Left kidney (tissue), 2 donors: ENCODE results near the gene LSM3. TPM values are rescaled to one million over a fixed set of nuclear protein-coding genes. Genes with fewer than 3 reads are reported as not detected.
A peak's percentile ranks its signal among the peaks of the same experiment; 100 is the strongest.

ENCODE experiments used
- DNase-seq: peaks from one replicate; pipeline ENCODE4 v3.0.0-alpha.2; 2013
- polyA plus RNA-seq: library from polyadenylated mRNA; unstranded; fragments of 120-200 nt; gene quantifications from one replicate; pipeline ENCODE4 v1.2.1, GENCODE V29; 2013; ENCODE audit not compliant: insufficient read length

Gene LSM3
- polyA plus RNA-seq, 1 donor, result 16.4 TPM

DNA sequence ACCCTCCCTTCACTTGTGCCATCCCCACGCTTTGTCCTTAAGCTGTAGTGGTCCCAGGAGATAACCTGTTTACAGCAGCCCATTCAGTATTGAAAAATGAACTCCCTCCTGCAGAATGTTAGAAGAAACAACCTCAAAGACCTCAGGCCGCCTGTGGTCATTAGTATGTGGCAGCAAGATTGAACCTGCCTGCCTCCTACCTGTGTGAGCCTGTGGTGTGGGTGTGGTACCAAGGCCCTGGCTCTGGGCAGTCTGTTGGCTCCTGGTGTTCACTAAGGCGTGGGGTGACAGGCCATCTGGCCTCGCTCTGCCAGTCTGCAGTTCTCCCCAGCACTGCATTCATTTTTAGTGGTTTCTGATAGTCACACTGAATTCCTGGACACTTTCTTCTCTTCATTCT, 21.0 kb downstream of the LSM3 start:
- DNase-seq, result no peak

DNA sequence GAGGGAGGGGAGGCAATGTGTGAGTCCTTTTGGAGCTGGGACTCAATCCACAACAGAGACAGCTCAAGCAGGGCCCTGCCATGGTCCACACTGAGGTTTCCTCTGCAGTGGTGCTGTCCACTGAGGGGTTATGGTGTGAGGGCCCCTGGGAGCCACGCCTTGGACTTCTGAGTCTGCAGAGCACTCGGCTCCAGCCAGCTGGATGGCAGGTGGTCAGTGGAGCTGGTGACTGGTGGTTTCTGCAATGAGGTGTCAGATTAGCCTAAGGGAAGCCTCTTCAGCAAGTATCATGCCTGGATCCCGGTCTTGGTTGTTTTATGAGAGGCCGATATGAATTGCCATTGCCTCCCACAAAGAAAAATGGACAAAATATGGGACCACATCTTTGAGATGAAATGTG, 21.7 kb downstream of the LSM3 start:
- no peak for DNase-seq

DNA sequence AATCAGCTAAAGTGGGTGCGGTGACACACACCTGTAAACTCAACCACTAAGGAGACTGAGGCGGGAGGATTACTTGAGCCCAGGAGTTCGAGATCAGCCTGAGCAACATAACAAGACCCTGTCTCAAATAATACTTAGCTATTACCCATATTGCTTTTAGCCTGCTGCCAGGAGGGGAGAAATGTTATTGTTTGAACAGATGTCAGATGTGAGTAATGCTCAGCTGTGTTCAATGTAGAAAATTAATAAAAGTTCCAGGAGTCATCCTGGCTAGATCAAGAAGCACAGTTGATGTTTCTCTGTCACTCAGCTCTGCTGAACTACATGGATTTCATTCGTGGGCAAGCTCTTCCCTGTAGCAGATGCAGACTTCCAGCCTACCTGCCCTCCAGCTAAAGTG, 22.2 kb downstream of the LSM3 start:
- DNase-seq, result no peak

DNA sequence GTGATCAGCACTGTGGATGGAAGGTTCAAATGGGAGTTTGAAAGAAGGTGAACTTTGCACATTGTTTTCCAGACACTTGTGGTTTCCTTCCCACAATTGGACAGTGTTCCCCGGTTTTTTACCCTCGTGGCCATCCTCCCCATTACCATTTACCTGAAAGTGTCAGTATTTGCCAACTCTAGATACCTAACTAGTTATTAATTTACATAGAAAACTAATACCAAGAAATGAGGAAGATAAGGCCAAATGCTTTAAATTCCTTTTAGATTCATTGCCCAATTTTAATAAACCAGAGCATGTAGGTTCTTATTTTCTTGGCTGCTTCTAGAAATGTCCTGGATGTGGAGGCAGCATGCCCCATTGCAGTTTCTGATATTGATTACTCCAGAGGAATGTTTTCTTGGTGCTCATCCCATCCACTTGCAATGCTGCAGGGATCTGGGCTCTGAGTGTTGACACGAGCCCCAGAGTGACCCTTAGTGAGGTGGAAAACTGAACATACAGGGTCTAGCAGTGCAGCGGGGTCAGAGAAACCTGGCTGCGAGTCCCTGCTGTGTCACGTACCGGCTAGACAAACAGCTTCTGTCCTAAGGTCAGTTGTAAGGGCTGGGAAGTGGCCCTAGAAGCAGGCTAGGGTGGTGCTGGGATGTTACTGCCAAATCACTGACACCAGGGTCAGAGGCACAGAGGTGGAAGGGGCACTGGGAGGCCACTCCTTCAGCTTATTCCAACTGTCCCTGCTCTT, 23.5 kb downstream of the LSM3 start:
- no peak for DNase-seq

DNA sequence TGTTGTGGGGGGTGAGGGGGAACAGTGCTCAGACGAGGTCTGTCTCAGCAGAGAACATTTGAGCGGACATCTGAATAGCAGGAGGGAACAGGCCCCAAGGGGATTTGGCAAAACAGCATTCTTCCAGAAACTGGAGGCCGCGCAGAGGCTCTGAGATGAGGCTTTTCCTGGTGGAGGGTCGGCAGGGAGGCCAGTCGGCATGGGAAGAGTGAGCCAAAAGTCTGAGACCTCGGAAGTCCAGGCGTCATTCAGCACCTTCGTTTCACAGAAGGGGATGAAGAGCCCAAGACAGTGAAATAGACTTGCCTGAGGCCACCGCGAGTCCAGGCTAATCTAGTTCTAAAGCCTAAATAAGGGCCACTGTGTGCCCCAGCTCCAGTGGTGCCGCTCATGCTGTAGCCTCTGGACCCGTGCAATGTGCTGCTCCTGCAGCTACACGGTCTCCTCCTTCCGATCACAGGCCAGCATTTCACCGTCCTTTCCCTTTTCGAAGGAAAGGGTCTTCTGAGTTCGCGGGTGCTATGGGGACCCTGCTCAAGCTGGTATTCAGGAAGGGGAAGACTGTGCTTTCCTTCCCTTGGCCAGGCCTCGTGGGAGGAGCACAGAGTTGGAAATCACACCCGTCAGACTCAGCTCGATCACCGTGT, 24.4 kb downstream of the LSM3 start:
- no peak for DNase-seq

DNA sequence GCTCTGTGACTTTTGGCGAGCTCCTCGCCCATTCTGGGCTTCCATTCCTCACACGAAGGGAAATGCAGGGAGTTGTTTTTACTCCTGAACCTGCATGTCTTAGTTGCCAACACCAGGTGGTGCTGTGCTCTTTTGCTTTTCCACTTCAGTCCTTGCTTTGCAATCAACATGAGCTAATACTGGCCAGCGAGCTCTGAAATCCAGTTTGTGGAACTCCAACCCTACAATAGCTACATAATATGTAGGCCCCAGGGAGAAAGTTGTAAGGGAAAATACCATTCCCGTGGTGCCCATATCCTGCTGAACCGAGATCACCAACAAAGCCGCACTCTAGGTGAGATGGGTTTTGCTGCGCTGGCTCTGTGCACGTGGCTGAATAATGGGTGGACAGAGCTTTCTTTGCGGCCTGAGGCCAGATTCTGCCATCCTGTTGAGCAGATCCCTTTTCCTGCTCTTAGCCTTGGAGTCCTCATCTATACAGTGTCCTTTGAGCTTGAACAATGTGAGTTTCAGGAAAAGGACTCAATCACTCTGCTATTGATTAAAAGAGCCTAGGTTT, 25.0 kb downstream of the LSM3 start:
- peak; percentile 72 for DNase-seq

DNA sequence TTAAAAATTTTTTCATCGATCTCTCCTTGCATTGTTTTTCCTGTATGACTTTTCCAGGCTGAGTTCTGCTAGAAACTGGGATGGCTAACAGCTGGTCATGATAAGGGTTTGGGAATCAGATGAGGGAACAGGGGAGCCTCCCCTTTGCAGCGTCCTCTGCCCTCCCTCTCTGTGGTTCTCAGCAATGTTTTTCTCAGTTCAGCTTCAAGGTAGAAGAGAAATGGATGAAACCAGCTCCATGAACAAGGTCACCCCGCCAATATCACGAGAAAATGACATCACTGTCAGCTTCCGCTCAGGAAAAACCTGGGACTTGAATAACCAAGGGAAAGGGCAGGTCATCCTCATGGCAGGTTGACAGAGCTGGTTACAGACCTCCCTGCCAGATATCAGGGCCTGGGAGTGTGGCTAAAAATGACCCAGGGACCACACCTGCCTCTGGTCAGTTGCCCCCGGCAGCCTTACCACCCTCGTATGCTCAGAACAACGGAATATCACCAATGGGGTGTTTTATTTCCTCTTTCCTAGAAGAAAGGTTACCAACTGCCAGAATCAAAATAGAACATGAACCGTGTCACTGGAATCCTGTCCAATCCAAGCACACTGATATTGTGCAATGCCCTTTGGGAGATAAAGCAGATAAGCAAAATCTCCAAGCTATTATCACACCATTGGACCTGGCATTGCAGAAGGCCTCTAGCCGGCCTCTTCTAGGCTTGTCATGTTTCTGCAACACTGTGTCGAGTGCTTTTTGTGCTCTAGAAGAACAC, 26.1 kb downstream of the LSM3 start:
- no peak for DNase-seq

DNA sequence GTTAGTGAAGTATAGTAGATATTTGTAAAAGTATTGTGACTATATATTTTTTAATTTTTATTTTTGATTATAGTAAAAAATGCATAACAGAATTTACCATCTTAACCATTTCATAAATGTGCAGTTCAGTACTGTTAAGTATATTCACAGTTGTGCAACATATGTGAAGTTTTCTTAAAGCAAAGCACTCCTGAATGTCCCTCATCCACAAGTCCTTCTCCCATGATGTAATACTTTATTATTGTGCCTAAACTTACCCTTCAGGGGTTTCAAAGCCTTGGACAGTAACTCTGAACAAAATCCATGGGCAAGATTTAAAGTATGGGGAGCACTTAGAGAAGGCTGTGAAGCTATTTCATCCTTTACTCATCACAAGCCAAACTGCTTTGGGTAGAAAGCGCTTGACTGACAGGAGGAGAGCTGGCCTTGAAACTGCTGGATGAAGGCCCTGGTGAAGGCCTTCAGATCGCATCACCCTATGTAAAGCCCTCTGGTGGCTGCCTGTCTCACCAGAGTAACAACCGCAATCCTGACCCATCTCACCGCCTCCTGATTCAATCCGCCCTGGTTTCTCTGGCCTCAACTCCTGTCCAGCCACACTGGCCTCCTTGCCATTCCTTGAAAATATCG, 28.0 kb downstream of the LSM3 start:
- no peak for DNase-seq

DNA sequence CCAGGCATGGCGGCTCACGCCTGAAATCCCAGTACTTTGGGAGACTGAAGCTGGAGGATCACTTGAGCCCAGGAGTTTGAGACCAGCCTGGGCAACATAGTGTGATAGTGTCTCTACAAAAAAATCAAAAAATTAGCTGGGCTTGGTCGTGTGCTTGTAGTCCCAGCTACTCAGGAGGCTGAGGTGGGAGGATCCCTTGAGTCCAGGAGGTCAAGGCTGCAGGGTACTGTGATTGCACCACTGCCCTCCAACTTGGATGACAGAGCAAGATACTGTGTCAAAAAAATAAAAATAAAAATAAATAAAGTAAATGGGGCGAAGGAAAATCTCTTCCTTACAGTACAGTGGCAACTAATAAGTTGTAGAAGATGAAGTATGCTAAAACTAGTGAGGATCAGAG, 29.6 kb downstream of the LSM3 start:
- no peak for DNase-seq

DNA sequence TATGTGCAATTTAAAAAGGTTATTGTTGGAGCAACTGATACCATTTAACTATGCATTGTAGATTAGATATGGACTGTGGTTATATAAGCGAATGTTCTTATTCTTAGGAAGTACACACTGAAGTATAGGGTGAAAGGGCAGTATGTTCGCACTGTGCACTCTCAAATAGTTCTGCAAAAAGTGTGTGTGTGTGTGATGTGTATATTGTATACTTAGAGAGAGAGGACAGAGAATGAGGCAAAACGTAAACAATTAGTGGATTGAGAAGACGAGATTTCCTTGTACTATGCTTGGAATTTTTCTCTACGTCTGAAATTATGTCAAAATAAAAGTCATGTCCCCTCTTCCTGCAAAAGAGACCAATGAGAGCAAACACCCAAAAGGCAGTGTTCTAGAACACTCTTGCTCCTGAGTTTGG, 30.4 kb downstream of the LSM3 start:
- DNase-seq, result no peak

DNA sequence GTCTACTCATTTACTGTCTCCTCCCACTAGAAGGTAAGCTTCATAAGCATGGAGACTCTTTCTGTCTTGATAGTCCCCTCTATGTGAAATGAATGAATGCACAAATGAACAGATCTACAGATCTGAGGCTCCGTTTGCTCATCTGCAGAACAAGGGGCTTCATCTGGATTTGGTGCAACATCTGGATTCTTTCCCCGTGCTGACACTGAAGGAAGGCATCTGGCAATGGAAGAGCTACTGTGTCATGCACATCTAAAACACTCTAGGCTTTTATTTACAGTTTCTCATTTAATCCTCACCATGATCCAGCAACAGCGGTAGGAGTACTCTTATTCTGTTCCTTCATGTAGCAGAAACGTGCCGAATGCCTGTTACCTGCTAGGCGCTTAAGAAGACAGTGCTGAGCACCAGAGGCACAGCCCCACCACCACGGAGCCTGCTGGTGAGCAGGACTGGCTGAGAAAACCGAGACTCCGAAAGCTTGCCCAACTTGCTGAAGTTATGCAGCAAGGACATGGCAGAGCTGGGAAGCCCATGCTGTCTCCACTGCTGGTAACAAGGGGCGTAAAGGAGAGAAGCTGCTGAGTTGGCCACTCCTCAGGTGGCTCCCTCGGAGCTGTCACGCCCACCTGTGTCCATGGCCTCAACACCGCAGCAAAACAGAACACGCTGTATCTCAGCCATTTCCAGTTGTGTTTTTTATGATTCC, 31.1 kb downstream of the LSM3 start:
- DNase-seq, result no peak

DNA sequence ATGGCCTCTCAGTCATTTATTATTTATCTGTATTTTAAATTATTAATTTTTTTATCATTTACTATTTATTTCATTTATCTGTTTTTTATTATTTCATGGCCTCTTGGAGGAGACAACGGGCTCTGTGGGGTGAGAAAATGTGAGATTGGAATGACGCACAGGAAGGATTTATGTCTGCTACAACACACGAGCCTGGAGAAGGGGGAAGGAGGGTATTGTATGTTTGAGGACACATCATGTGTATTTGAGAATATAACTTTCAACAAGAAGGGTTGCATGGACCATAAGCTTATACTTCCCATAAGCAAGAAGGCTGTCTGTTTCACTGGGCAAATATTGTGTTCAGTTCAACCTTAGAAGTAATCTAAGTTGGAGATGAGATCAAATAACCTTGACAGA, 31.7 kb downstream of the LSM3 start:
- DNase-seq, result no peak

DNA sequence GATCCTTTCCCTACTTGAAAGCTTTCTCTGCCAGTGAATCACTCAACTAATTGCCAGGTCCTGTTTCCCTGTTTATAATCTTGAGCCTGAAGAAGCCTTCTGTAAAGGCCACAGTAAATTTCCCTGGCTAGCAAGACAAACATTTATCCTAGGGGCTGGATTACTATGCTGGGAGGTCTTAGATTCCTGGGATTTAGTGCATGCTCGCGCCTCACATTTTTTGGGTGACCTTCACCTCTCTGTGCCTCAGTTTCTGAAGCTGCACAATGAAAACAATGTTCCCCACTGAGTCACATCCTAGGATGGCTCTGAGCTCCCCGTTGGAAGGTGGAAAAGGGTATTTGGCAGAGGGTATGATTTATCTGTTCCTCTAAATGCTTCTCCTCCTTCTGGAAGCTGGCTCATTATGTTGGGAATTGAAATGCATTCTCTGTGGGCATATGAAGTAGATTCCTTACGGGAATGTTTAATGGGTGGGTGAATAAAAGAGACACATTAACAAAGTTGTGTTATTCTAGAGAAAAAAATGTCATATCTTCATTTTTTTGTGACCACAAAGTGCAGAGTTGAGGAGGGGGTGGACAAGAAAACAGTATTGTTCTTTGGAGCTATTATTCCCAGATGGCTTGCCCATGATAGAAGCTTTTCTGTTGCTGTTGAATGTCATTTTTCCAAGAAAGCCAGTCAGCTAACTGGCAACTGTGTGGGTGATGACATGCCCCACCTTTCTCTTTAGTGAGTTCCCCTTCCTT, 32.4 kb downstream of the LSM3 start:
- DNase-seq, result no peak

DNA sequence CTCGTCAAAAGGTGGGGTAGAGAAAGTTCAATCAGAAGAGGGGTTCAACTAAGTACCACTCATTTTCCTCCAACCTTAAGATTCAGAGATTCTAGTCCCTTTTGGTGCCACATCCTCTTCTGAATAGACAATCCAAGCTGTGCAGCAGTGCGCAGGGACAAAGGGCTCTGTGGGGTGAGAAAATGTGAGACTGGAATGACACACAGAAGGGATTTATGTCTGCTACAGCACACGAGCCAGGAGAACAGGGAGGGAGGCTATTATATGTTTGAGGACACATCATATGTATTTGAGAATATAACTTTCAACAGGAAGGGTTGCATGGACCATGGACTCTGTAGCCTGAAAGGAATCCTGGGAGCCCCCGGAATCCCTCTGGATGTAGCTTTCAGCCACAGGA, 33.0 kb downstream of the LSM3 start:
- DNase-seq, result no peak

DNA sequence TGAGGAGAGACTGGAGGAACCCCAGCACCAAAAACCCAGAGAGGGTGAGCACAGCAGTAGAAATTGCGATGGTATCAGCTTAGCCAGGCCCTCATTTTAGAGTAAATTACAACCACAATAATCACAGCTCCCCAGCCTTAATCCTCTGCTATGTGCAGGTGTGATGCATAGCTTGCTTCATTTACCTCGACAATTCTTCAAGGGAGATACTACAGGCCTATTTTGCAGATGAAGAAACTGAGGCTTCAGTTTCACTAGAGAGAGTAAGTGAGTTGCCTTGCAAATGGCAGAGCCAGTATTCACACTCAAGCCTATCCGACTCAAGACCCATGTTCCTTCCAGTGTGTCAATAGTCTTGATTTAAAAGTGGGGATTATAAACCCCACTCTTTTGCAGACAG, 33.4 kb downstream of the LSM3 start:
- DNase-seq, result no peak

DNA sequence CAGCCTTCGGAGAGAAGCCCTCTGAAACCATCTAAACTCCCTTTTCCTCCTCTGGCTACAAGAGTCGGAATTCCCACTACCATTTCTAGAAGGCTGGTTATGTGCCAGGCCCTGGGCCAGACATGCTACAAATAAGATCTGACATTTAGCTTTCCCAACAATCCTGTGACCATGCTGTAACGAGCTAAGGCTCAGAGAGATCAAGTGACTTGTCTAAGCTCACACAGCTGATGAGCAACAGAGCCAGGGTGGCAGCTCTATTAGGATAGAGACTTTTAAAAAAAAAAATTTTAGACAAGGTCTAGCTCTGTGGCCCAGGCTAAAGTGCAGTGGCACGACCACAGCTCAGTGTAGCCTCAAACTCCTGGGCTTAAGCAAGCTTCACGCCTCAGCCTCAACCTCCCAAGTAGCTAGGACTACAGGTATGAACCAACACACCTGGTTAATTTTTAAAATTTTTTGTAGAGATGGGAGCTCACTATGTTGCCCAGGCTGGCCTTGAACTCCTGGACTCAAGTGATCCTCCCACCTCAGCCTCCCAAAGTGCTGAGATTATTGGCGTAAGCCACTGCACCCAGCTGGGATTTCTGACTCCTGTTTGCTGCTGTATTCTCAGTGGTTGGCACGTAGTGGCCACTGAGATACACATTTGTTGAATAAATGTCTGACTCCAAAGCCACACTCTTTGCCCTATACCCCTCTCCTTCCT, 34.6 kb downstream of the LSM3 start:
- DNase-seq, result no peak

DNA sequence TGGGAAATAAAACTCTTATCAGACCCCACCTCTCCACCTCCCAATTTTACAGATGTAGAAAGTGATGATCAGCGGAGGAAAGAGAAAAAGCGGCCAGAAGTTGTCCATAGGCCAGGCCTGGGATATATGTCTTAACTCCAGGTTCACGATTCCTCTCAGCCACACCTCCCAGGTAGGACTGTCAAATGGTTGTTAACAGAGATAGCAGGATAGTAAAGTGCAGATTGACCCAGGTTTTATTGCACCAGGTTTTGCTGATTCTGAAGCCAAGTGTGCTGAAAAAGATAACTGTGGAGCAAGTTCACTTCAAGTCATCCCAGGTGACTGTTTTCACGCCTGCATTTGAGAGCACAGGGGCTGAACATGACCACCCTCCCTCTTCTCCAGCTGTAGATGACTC, 36.1 kb downstream of the LSM3 start:
- no peak for DNase-seq

DNA sequence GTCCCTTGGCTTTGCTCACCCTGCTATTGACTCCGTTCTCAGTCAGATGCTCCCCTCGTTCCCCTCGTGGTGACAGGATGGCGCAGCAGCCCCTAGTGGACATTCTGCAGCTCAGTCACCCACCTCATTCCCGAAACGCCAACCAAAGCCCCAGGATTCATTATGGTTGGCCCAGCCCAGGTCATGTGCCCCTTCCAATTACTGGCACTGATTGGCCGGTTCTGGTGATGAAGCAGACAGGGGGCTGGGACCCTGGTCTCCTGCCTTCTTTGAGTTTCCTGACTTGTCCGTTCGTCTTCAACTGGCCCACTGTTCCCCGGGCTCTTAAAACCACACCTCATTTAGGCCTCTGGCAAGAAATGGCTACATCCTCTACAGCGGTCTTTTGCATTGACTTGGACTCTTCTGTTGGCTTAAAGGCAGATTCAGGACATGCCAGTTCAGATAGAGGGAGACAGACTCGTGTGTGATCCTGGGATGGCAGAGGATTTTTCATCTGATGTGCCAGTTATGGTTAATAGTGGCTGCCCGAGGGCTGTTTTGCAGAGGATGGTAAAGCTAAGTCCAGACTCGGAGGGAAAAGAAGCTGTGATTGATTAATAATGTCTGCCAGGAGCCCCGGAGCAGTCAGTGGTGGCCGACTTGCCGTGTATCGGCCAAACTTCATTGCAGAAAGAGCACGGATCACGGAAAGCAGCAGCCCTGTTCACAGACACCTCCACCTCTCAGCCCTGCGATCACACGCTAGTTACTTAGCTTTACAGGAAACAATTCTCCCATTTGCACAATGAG, 37.8 kb downstream of the LSM3 start:
- DNase-seq, result peak; percentile 82

DNA sequence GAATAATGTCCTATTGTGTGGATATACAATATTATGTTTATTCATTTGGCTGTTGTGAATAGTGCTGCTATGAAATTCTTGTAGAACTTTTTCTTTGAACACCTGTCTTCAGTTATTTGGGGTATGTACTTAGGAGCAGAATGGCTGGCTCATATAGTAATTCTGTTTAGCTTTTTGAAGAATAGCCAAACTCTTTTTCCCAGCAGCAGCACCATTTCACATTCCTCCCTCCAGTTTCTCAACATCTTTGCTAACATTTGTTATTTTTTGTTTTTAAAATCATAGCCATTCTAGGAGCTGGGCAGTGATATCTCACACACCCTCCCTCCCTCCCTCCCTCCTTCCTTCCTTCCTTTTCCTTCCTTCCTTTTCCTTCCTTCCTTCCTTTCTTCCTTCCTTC, 39.7 kb downstream of the LSM3 start:
- DNase-seq, result no peak

DNA sequence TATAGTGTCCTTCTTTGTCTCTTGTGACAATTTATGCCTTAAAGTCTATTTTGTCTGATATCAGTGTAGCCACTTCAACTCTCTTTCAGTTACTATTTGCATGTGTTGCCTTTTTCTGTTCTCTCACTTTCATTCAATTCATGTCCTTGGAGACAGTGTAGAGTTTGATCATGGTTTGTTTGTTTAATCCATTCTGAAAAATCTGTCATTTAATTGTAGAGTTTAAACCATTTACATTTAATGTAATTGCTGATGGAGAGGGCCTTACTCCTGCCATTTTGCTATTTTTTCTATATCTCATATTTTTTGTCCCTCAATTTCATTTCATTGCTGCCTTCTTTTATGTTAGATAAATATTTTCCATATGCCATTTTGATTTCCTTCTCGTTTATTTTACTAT, 42.3 kb downstream of the LSM3 start:
- no peak for DNase-seq
